ENCODE data around the gene WDR77.

Gene WDR77

GRCh38 chr1:111471012-111471411 lies 22.0 kb upstream of the WDR77 start:
- no peak for DNase-seq

GRCh38 chr1:111470596-111470995 lies 21.5 kb upstream of the WDR77 start:
- no peak for DNase-seq

- no peak for DNase-seq
Measured at GRCh38 chr1:111469539-111469938, 20.5 kb upstream of the WDR77 start.

- DNase-seq: no peak
Measured at GRCh38 chr1:111468717-111469100, 19.7 kb upstream of the WDR77 start.

- DNase-seq: no peak
Measured at GRCh38 chr1:111467865-111468716, 19.0 kb upstream of the WDR77 start.

GRCh38 chr1:111466480-111466879 lies 17.4 kb upstream of the WDR77 start:
- DNase-seq: no peak

GRCh38 chr1:111465754-111466153 lies 16.7 kb upstream of the WDR77 start:
- no peak for DNase-seq

GRCh38 chr1:111463029-111463683 lies 14.1 kb upstream of the WDR77 start:
- DNase-seq: no peak

- no peak for DNase-seq
Measured at GRCh38 chr1:111462370-111463028, 13.4 kb upstream of the WDR77 start.

GRCh38 chr1:111461765-111462164 lies 12.7 kb upstream of the WDR77 start:
- no peak for DNase-seq

- DNase-seq: no peak
Measured at GRCh38 chr1:111455642-111456031, 6.6 kb upstream of the WDR77 start.

GRCh38 chr1:111454859-111455641 lies 6.0 kb upstream of the WDR77 start:
- no peak for DNase-seq

- no peak for DNase-seq
Measured at GRCh38 chr1:111453706-111454105, 4.7 kb upstream of the WDR77 start.

GRCh38 chr1:111452581-111452980 lies 3.5 kb upstream of the WDR77 start:
- DNase-seq: no peak

GRCh38 chr1:111450185-111450584 lies 1.1 kb upstream of the WDR77 start:
- DNase-seq: no peak

- DNase-seq: no peak
Measured at GRCh38 chr1:111449703-111450017, 604 bp upstream of the WDR77 start.

GRCh38 chr1:111448482-111448917 lies 556 bp downstream of the WDR77 start:
- no peak for DNase-seq

- DNase-seq: no peak
Measured at GRCh38 chr1:111446967-111447892, 1.8 kb downstream of the WDR77 start.

- no peak for DNase-seq
Measured at GRCh38 chr1:111446546-111446945, 2.5 kb downstream of the WDR77 start.

- DNase-seq: no peak
Measured at GRCh38 chr1:111444031-111444430, 5.0 kb downstream of the WDR77 start.

GRCh38 chr1:111442457-111442856 lies 6.6 kb downstream of the WDR77 start:
- DNase-seq: no peak
